HG03064 (cell line): ENCODE data around the gene SLC22A7.

ENCODE experiments used
- ATAC-seq: cut with Tn5 transposase; IDR thresholded peaks from one replicate; pipeline ENCODE4 v1.9.1; 2021; ENCODE audit warnings: low read depth; ENCODE audit not compliant: unreplicated experiment

The SLC22A7 gene

DNA sequence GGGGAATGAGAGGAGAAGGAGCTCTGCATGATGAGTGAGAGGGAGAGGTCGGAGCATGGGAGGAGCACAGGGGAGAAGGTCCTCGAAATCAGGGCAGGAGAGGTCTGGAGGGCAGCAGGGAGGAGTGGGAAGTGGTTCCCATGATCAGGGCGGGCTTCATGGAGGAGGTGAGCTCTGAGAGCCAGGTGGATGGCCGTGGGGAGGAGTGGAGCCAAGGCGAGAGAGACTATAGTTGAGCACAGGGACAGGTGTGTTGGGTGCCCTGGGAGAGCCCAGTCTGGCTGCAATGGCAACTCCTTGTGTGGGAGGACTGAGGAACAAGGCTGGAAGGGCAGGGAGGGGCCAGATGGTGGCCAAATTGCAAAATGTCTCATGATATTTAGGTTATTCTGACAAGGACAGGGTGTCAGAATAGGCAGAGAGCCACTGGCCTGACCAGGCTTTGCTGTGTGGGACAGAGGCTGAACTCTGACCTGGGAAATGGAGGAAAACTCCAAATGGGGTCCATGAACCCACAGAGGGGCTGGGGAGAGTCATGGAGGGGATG lies 33.4 kb upstream of the SLC22A7 start:
- ATAC-seq: no peak

DNA sequence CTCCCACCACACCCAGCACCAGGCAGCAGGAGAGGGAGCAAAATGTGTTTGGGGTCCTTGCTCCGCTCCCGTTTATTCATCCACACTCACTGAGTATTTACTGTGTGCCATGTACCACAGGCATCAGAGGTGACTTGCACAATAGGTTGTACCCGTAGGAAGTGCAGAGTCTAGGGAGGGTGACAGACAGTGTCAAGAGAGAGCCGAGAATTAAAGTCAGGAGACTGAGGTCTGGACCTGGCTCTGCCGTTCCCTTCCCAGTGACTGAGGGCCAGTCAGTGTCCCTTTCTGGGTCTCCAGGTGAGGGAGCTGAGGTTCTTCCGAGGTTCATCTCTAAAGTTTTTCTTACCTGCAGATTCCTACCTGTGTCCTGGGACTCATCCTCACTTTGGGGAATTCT lies 32.5 kb upstream of the SLC22A7 start:
- no peak for ATAC-seq

DNA sequence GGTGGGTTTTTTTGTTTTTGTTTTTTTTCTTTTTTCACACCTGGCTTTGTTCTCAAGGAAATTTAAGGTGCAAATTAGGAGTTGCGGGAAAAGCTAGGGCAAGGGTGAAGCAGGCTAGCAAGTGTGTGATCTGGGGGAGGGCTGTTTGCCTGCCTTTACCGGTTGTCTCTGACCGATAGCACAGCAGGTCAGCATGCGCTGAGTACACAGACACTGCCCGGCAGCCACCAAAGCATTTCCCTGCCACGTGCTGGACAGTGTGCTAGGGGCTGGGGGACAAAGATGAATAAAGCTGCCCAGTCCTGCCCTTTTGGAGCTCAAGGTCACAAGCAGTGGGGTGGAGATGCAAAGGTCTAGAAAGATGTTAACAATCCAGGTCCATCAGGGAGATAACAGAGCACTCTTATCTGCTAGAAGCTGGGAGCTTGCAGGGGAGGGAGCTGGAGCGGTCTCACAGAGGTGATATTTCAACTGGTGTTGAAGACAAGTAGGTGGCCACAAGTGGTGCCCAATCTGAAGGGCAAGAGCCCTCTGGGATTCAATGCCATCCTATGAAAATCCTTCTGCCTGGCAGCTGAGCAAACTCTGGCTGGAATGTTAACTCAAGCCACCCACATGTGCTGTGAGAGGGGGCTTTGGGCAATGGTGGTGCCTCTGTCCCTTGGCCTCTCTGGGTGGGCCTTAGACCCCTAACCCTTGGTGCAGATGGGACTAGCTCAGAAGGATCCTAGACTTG lies 30.3 kb upstream of the SLC22A7 start:
- no peak for ATAC-seq

DNA sequence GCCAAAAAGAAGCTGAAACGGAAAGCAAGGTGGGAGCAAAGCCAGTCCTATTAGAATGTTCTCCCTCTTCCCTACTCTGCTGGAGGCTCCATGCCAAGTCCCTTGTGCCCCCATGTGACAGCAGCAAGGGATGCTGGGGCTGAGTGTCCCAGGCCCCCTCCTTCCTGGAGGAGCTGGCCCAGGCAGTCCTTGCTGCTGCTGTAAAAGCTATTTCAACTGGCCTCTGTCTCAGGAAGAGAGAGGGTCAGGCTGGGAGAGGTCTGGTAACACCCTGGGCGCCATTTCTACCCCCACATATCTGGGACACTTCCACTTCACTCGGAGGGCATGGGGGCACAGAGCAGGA lies 29.7 kb upstream of the SLC22A7 start:
- no peak for ATAC-seq

DNA sequence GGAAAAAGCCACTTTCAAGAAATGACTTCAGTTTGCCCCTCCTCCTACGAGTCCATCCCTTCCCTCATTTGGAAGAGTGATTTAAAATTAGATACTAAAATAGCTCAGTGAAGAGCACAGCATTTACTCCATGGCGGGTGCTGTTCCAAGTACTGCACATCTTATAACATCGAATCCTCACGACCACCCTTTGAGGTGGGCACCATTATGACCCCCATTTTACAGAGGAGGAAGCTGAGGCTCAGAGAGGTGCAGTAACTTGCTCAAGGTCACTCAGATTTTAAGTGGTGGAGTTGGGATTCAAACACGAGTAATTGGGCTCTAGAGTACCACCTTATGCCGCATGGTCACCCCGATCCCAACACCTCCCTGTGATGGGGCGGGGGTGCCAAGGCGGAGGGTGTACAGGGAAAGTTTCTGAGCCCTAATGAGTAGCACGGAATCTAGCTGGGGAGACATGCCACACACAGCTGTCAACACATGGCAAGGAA lies 29.2 kb upstream of the SLC22A7 start:
- no peak for ATAC-seq

DNA sequence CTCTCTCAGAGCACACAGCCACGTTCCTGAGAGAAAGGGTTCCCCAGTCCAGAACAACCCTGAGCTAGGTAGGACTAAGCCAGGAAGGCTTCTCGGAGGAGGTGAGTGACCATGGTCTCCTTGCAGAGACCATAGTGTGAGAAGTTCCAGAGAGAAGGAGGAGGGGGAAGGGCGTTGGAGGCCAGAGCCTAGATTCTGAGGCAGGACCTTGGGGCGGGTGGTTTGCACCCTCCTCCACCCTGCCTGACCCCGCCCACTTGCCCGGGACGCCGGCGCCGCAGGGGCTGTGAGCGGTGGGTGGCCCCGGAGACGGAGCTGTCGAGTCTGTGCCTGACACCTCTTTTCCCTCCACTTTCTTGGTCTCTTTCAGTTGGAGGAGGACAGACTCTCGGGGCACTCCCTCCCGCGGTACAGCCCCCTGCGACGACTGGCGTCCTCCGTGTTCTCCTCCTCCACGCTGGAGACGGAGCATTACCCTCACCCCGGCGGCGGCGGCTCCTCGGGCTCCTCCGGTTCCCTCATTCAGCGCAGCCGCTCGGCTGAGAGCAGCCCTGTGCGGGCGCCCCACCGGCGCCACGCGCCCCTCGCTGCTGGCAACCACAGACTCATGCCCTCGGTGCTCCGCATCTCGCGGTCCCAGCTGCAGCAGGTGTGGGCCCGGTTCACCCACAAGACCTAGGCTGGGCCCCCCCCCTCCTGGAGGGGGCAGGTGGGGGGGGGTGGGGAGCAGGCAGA lies 28.6 kb upstream of the SLC22A7 start:
- no peak for ATAC-seq

DNA sequence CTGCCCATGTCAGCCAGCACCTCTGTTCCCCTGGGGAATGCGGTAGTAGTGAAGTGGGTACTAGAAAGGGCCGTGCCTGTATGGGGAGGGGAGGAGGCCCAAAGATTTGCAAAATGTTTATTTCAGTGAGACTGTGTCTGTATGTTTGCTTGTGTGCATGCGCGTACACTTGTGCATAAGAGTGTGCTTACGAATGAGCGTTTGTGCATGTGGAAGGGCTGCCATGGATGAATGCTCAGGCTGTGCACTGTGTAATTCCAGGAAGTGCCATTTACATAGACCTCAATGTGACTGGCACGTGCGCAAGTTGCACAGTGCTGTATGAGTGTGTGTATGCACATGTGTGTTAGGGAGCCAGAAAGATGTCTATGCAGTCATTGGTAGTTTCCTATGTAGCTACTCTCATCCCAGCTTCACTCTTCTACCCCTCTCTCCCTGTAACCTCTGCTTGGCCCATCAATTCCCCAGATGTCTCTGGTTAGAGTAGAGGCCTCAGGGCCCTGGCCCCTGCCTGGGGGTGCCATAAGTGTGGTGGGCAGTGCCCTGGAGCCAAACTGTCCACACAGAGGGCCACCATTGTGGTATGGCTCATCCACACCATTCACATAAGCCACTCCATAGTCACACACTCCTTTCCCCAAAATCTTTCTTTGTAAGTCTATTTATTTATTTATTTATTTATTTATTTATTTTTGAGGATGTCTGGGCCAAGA lies 26.8 kb upstream of the SLC22A7 start:
- ATAC-seq: no peak

DNA sequence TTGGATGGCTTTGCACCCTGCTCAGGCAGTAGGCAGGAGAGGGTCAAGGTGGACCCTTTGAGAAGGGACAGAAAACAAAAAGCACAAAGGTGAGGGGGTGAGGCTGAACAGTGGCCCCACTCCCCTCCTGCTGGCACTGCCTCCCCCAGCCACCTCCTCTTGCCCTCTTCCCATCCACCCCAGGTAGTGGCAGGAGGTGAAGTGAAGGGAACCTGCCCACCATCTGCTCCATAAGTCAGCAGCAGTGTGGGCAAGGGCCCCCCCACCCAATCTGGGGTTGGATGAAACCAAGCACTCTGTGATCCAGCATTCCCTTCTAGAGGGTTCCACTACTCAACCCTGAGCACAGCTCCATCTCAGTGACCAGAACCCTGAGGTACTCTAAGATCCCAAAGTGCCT lies 26.1 kb upstream of the SLC22A7 start:
- no peak for ATAC-seq

DNA sequence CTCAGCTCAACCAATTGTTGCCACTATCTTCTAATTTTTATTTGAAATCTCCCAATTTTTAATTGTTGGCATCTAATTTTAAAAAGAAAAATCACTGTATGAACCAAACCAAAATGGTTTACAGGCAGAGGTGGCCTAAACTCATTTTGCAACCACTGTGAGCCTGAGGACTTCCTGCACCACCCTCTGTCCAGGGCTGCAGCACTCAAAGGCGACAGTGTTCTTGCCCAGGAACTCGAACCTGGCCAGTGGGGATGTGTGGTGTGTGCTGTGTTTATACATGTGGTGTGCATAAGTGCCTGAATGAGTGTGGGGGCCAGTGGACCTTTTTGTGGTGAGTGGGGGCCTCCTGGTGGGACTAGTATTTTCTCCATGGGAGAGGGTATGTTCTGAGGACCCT lies 24.4 kb upstream of the SLC22A7 start:
- no peak for ATAC-seq

DNA sequence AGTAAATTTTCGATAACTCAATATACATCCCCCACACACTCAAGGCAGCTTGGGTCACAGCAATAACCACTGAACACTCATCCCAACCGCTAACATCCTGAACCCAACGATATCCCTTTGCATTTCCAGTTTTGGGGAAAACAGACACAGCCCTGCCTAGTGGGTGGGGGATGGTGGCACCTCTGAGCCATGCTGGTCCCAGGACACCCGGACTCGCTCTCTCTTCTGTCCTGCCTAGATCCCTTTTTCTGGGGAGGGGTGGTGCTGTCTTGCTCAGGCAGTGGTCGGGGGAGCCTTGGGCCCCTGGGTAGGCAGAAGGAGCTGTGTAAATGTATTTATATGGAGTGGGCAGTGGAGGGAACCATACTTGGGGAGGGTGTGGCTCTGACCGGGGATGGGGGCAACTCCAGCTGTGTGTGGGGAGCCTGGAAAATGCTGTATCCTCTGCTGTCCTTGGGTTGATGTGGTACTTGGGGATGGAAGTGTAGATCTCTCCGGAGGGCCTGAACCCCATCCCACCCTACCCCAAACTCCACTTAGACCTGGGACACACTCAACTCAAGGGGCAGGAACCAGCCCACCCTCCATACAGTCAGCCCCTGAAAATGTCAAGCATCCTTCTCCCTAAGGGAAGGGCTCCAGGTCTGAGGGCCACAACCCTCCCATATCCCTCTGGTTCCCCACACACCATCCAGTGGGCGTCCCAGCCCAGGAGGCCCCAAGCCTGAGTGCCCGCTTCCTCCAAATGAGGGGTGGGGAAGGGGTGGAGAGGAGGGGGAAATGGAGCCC lies 23.7 kb upstream of the SLC22A7 start:
- no peak for ATAC-seq

DNA sequence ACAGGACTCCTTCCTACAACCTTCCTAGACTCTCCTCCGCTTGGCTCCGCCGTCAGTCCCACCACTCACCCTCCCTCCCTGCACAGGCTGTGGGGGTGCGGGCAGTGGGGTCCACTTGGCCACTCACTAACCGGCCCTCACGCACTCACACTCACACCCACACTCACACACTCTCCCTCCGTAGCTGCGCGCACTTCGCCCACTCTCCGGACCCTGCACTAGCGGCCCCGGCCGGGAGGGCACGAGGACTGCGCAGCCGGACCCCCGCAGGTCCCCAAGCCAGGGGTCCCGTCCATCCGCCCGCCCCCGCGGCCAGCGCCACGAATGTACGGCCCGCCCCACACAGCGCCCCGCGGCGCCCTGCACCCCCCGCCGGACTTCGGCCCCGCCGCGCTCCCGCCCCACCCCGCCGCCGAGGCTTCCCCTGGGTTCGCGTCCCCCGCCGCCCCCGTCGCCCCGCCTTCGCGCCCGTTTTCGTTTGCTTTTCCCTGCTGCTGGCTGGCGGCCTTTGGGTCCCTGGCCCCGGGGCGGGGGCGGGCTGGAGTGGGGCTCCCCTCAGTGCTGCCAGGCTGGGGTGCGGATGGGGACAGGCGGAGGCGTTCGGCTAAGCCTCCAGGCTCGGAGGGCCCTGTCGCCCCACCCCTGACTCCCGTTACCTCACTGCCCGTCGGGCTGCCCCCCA lies 23.0 kb upstream of the SLC22A7 start:
- no peak for ATAC-seq

DNA sequence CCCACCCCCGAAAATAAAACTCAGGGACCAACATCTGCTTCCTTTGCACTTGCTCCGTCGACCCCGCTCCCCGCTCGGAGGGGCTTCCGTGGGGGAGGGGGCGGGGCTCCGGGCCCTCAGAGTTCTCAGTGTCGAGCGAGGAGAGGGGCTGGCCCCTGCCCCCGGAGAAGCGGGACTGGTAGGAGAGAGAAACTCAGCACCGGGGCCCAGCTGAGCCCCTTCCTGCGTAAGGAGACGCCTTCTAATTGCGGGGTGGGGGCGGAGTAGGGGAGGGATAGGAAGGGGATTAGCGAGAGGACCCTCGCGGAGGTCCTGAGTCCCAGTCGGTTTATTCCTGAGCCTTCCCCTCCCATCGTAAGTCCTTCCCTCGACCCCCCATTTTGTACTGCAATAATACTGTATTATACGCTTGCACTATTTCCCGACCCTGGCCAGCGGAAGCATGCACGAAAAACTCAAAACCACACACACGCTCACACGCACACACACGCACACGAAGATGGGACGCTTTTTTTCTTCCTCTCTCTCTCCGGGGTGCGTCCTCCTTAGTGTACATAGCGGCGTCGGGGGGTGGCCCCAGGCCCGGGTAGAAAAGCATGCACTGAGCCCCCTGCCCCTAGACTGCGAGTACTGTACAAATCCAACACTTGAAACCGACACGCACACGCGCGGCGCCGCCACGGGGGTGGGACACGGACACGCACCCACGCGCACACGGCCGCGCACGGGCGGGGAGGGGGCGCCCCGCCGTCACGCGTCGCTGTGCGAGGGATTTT lies 22.1 kb upstream of the SLC22A7 start:
- no peak for ATAC-seq

DNA sequence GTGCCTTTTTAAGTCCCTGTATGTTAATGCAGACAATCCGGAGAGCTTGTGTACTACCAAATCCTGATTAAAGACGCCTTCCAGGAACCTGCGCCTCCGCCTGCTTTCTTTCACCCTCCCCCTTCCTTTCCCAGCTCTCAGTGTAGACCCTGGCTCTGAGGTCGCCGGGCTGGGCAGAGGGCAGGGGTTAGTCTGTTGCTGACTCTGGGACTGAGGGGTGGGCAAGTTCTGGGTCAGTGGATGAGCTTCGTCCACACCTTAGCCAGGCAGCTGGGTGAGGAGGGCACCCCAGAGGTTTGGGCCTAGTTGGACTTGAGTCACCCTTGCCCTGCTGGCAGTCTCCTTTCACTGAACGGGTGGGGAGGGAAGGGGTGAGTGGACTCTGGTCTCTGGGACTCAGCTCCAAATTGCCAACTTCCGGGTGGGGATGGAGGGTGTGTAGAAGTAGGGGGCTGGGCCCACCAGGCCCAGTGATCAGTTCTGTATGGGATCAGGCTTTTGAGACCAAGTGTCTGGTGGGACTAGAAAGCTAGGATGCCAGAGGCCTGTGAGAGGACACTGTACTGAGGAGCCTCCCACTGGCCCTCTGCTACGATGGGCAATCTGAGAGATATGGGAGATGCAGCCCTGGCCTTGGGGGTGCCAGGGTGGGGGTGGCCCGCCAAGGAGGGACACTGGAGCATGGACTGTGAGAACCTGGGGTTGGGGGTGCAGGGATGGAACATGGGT lies 21.3 kb upstream of the SLC22A7 start:
- ATAC-seq: no peak

DNA sequence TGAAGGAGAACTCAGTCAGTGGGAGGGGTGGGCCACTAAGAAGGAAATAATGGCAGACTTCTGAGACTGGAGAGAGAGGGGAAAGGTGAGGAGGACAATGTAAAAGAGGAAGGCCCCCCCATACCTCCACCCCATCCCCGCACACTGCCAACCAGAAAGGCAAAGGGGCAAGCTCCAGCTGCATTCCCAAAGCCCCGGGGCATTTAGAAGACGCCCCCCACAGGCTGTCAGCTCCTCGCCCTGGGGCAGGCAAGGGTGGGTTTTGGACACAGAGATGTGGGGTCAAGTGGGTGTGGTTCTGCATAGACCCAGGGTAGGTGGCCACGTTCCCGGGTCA lies 20.8 kb upstream of the SLC22A7 start:
- no peak for ATAC-seq

DNA sequence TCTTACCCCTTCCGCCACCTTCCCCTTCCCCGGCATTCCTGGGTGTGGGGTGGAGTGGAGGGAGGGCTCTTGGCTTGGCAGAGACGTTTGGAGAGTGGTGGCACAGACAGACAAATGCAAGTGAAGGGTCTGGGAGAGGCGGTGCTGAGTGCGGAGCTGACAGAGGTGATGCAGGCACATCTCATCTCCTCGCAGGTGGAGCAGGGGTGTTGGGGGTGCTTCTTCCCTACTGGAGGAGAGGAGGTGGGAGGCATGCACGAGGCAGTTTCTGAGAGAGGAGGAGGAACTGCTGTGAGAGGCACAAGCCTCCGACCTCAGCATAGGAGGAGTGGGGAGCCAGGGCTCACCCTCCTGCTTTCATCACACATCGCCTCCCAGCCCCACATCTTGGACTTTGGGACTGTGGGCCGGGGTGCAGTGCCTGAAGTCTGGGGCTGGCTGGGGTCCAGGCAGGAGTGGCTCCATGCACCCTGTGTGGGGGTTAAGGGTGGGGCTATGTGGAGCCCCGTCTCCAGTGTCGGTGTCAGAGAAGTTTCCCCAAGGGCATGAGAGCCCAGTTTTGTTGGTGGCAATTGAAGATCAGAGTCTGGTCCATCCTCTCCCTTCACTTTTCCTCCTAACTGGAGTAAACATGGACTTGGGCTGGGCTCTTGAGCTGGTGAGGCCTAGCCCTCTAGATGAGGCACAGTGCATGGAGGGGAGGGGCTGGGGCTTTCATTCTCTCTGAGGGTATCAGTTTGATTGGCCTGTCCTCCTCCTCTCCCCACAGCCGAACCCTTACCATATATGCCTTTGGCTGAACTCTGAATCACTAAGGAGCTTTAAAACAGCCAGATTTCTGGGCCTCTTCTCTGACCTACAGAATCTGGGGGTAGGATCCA lies 20.2 kb upstream of the SLC22A7 start:
- ATAC-seq: no peak

DNA sequence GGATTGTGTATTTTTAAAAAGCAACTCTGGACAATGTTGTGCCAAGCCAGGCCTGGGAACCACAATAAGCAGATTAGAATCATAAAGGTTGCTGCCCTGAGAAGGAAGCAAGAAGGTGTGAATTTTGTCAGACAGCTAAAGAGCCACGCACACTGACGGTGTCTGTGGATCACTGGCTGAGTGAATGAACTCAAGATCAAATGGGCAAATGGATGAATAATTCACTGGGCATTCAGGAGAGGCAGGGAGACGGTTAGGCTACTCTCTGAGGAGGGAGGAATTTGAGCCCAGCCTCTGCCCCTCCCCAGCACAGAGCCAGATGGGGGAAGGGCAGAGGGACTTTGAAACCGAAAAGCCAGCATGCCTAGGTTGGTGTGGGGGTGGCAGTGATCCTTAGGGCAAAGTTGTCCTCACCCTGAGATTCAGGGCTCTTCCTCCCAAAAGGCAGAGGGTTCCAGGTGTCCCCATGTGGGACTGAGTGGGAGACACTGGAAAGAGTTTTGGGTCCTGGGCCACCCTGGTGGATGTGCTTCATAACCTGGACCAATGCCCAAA lies 19.5 kb upstream of the SLC22A7 start:
- ATAC-seq: no peak

DNA sequence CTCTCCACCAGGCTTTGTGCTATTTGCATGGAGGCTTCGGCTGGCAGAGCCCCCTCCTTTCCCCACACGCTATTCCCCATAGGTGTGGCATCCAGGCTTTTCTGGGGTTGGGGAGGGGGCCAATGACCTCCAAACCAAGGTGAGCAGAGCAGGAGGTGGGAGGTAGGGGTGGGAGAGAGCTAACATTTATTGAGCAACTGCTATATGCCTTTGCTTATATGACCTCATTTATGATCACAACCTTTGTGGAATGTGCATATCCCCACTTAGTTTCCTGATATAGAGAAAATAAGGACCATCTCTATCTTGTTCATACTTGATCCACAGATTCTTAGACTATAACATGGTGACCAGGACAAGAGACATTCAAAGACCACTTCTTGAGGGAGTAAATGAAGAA lies 17.8 kb upstream of the SLC22A7 start:
- no peak for ATAC-seq
